Suppressor macrophage treated with lipopolysaccharide for 1 hour (primary cell): ENCODE data around the gene HOXA3.
A peak's percentile ranks its signal among the peaks of the same experiment; 100 is the strongest.

Source experiments
- DNase-seq, 3 donors: peaks; one replicate each; pipeline ENCODE4 v3.0.0-alpha.2; 2020 to 2022

The HOXA3 gene

DNA sequence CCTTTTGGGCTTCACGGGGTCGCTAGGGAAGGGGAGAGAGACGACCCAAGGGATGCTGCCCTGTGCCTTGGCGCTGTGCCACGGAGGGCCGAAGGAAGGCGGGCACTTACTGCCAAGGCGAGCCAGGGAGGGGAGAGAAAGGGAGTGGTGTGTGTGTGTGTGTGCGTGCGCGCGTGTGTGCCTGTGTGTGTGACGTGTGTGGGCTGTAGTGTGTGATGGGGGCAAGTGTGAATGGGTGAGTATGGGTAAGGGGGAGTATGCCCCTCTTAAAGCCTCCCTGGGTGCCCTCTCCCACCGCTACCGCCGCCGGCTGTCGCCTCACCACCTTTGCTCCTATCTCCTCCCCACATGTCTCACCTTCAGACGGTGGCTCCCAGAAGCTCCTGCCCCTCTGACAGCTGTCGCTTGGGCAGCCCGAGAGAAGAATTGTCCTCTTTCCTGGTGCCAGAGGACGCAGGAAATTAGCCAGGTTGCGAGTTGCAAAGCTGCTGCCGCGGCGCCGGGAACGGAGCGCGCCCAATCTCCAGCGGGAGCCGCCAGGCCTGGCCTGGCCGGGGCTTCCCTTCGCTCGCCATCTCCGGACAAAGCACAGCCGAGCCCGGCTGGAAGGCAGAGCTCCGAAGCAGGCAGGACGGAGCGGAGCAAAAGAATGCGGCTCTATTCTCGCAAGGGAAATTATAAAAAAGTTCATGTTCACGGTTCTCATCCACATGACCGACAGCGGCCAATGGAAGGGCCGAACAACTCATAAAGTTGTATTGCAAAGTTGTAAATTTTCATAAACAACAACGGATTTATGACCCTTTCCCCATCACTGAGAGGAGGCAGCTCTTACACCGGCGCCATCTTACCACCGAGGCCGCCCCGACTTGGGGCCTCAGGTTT, at the start of gene HOXA3:
HOXA3 (minus strand) TSS at position 653 of the 885 bp plus-strand sequence. CDS start 41,943 bp downstream, outside the sequence.
- DNase-seq: peak in 1 of 3 donors; percentile 57

DNA sequence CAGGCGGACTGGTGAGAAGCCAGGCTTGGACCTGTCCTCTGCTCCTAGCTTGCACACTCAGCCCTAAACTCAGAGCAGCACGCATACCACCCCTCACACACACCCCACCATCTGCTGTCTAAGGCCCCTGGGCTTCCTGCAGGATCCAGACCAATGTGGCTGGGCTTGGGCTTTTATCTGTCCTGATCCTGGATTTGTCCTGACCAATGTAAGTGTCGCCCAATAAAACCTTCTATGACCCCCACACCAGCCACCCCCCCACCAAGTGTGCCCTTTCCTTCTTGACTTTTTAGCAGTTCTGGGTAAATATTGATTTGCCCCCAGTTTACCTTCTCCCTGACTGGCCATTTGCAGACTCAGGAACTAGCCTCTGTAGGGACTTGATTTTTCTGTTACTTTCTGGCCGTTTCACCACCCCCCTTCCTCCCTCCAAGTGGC, 49.2 kb upstream of the HOXA3 start:
- DNase-seq: no peak

DNA sequence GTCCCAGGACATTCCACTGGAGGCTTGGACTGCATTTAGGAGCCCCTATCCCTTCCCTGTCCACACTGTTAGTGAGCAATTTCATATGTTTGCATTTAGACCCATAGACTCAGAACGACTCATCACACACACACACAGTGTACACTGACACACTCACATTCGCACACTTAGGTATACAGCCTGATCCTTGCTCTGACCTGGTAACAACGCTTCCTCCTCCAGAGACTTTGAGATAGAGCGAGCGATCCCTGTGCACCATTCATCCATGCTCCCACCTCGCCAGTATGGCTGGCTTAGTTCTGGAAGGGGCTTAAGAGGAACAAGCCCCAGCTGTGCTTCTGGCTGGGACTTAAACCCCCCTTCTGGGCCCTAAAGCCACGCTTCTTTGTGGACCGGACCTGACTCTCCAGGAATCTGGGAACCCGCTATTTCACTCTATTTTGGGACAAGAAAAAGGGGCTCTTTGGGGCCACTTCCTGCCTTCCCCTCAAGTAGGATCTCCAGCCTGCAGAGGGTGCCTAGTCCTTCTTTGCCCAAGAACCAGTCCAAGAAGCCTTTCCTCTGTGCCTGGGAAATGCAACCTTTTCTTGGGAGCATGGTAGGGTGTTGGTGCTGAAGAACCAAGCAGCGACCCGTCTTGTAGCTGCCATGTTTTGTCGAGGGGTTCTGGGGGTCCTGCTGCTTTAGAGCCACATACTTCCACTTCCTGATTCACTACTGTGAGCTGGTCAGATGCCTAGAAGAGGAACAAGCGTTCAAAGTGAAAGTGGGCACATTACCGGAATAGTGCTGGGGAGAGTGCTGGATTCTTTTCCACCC, 48.6 kb upstream of the HOXA3 start:
- DNase-seq: peak; percentile 70 to 79 (median 74)

DNA sequence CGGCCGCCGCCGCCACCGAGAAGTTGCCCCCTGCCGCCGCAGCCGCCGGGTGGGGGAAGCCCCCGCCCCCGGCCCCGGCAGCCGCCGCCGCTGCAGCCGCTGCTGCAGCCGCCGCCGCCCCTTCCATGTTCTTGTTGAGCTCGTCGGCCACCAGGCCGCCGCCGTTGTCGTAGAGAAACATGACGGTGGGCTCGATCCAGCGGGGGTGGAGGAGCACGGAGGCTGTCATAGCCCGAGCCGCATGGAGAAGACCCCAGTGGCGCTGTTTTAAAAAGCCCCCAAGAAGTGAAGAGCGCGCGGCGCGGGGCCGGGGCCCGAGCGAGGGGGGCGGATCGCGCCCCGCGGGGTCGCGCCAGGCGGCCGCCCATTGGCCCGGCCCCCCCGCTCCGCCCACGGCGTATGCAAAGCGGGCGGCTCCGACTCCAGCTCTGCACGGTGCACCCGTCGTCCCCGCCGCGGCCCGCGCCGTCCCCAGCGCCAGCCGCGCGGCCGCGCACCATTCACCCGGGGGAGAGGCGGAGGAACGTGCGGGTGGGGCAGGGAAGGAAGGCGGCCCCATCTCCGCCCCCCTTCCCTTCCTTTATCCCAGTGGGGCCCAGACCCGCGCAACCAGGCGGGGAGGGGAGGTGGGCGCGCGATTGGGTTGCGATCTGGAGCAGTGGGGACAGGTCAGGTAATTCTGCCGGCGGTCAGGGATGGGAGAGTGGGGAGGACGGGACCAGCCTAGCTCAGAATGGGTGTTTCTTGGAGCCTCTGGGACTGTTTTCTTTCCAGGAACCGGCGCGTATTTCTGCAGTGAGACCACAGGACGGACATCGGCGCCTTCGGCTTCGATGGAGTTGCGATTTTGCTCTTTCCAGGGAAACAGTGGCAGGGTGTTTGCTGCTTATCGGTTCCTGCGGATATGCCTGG, 47.7 kb upstream of the HOXA3 start, which contains the start of gene HOXA13:
HOXA13 (minus strand) TSS at position 243 of the 912 bp plus-strand sequence; CDS start at position 229, 14 bp downstream.
- DNase-seq: peak in 1 of 3 donors; percentile 56

DNA sequence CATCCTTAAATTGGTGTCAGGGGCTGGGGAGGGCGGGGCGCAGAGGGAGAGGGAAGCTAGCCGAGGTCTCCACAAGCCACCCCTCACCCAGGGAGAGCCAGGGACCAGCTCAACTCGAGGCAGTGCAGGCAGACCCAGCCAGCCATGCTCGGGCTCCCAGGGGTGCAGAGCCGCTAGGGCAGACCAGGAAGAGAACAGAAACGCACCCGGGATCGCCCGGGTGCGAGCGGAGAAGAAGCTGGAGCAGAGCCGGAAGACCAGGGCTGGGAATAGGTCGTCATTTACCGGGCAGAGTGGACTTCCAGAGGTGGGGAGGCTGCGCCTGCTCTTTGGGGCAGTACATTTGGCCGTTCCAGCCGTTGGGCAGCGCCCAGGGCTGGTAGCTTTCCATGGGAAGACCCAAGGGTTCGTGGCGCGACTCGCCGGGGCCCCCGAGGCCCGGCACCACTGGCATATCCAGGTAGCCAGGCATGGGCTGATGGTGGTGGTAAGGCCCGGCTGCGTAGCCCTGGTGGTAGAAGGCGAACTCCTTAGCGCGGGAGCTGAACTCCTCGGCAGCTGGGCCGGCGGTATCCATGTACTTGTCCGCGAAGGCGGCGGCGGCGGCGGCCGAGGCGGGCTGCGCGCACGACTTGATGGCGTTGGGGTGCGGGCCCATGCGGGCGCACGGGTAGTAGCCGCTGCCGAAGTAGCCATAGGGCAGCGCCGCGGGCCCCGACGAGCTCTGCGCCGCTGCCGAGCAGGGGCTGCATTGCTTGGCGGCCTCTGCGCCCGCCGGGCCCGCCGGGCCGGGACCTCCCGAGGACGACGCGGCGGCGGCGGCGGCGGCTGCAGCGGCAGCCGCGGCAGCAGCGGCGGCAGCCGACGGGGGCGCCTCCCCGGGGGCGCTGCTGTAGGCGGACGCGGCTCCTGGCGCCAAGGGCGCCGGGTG, 46.8 kb upstream of the HOXA3 start:
- peak in 1 of 3 donors; percentile 51 for DNase-seq

DNA sequence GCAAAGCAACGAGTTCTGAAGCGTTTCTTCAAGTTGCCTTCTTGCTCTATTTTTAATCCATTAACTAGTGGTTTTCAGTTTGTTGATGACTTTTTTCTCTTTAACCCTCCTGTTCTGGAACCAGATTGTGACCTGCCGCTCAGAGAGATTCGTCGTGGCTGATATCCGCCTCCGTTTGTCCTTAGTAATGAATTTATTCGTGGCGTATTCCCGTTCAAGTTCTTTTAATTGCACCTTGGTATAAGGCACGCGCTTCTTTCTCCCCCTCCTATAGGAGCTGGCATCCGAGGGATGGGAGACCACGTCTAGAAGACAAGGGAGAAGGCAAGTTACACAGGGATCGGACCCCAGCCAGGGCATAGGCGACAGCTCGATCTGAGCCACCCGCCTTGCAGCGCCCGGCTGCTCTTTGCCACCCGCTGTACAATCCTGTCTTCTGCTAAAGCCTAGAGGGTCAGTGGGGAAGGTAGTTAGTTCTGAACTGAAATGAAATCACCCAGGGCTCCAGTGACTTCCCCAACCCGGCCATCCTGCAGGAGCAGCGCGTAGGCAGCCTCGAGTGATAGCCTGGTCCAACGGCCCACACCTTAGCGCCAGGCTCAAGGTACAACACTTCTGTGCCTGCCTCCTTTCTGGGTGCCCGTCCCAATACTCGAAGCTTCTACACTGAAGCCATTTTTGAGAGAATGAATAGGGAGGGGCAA, 45.9 kb upstream of the HOXA3 start:
- peak in 1 of 3 donors; percentile 37 for DNase-seq

DNA sequence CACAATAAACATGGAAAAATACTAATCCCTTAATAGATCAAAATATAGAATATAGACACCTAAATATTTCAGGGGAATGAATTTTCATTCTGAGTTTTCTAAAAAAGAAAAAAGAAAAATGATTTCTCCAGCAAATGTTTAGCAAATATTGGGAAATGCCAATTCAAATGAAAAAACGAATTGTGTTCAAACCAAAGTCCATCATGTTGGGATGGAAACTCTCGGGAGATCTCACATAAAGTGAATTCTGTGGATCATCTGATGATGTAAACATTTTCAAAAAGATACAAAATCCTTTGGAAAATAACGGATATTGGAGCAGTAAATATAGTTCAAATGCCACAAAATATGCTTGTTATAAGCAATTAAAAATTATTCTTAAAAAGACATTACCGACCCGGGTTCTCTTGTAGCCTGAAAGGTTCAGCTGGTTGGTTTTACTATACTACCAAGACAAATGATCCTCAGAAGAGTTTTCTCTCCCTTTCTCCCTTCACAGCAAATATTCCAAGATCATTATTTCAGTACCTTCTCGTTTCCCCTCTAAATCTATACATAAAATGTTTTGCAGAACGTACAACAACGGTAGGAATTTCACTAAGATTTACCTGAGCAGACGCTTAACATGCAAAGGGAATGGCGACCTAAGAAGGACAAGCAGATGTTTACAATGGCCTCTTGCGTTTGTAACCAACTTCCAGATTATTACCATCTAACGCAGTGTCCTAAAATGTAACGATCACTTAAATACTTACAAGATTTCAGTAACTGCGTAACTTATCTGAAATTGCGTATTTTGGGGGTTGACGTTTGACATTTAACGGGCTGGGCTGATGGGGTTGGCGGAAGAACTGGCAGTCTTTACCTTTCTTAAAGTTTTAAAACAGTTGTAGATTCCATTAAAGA, 45.0 kb upstream of the HOXA3 start:
- no peak for DNase-seq

DNA sequence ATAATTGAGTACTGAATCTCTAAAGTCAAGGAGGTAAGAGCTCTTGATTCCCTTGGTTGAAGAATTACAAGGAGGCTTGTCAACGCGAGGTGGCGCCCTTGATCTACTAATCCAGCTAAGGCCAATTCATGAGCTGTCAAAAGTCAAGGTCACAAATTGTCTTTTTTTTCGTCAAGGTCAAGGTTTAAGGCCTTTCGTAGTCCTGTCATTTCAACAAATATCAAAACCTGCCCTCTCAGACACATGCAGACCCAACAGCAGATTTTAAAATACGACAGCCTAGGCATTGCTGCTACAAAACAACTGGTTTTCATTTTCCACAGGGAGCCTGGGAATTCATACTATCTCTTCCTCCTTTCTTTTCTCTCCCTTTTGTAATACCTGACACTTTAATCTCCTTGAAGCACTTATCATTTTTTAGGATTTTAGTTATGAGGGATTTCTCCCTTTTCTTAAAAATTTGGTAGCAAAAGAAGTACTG, 43.9 kb upstream of the HOXA3 start:
- peak; percentile 83 to 90 (median 89) for DNase-seq

DNA sequence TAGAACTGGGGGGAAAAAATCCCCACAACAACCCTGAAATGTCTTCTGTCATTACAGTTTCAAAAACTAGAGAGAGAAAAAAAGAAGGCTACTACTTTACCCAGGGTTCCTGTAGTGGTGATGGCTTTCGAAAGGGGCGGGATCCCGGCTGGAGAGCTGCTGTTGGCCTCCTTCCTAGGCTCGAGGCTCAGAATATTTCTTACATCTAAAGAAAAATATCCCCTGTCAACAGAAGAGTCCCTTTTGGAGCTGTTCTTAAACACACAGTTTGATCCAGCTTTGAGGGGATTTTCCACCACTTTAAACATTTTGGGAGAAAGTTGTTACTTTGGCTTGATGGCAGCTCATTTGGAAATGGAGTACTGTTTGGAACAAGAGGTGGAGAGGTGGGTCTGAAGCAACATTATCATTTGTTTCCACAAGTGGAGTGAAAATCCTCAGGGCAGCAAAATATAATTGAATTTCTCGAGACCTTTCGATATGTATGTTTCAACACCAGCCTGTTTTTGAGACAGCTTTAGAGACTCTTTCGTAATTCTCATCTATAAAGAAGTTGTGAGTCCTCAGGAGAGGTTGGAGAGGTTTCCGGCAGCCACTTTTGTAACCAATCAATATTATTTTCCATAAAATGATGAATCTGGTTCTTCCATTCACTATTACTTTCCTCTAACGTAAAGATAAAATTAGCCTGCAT, 42.5 kb upstream of the HOXA3 start:
- DNase-seq: no peak

DNA sequence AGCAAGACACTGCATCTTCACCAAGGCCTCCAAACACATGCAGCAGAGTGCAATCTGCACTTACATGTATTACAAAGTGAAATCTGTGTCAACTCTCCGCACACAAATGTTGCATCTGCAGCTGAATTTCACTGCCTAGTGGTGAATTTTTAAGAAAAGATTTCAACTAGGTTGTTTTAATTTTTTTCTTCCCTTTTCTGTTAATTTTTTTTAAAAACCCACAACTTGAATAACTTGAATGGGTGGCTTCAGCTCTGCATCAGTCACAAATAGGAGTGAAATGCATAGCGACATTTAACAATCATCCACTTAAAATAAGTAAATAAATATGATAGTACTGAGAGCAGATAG, 41.6 kb upstream of the HOXA3 start:
- no peak for DNase-seq

DNA sequence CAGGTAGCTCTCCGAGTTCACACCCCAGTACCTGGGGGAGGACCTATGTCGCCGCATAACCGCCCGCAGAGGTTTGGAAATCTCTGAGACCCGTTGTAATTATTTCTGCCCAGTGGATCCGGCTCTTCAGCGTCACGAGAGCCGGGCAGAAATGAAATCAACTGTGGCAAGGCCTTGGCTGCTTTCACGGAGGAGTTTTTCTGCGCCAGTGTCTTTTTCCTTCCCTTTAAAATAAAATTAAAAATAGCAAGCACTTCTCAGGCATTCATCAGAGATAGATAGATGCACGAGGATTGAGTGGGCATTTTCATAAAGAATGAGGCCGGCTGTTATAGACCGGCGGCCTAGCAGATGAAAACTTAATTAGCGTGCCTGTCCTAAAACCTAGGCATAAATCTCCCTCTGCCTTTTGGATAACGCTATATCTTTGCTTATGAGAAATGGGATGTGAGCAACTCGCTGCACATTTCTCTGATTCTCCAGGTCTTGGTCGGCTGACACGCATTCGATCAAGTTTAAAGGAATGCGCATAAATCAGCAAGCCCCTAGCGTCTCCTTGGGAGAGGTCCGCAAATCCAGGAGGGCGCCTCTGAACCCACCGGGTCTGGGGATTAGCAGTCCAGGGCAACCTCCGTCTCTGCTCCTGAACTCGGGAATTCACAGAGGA, 41.1 kb upstream of the HOXA3 start:
- no peak for DNase-seq

DNA sequence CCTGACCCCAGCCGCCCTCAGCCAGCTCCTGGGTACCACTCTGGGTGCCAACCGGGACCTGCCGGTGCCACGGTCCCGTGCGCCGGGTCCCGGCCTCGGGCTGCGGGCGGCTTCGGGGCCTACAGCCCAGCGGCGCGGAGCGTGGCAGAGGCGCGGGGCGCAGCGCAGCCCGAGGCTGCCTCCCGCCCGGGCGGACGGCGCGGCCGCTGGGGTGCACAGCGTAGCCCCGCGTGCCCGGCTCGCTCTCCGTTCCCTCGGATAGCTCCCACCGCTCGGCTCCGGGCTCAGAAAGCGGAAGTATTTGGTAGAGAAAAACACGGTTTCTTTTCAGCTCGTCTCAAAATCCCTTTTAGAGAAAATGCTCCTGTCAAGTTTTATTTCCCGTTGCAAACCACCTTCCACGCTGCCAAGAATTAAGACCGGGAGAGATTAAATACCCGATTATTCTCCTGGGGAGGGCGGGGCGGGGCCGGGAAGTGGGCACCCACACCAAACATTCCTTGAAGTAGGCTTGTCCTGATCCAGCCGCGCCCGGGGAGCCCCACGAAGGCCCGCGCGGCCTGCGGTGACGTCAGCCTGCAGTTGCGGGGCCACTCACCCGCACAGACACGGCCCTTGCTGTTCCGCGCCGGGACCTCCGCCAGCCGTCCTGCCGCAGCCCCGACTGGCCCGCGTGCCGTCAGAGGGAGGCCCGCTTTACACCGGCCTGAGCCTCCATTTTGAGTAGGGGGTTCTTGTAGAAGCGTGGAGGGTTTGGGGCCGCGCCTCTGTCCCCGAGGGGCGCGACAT, 40.4 kb upstream of the HOXA3 start:
- peak; percentile 73 to 85 (median 77) for DNase-seq

DNA sequence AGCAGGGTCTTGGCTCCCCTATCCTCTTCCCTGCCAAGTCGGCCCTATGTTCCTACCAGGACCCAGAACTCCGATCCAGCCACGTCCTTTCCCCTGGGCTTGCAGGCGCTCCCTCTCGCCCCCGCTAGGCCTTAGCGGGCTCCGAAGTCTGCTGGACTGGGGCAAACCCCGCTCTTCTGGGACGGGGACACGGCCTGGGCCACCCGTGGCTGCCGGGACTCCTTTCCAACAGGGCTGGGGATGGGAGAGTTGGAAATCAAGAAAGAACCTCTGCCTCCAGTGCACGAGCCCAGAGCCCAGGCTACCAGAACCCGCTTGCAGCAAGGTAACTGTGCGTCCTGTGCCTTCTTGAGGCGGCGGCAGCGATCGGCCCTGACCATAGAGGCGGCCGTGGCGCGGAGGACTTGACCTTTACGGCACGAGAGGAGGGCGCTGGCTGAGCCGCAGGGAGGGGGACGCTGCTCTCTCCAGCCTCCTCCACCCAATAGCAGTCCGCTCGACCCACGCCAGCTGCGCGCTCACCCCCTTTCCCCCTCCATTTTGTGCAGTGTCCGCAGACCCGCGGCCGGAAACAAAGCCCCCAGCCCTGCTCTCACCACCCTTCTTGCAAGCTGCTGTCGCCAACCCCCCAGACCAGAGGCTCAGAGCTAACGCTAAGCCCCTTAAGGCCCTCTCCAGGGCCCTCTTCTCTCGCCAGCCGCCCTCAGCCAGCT, 39.6 kb upstream of the HOXA3 start:
- peak in 1 of 3 donors; percentile 27 for DNase-seq

DNA sequence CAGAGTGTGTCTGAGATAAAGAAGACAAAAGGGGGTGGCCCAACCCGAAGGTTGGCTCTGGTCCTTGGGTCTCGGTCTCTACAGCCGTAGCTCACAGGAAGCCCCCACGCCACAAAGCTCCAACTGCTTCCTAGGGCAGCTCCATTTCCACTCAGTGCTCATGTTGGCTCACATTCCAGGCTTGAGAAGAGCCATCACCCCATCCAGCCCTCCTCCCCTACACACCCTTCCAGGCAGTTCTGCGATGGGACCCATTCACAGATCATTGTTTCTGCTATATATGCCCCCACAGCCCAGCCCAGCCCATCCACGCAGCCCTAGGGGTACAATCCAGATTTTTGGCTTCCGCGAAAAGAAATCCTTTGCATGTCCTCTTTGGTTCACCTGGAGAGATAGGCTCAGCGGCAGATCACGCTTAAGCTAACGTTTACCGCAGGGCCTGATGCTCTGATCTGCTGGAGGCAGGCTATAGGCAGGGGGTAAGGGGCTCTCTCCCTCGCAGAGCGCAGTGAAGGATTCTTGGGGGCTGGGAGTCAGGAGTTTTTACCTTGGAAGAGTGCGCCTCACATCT, 38.9 kb upstream of the HOXA3 start:
- no peak for DNase-seq

DNA sequence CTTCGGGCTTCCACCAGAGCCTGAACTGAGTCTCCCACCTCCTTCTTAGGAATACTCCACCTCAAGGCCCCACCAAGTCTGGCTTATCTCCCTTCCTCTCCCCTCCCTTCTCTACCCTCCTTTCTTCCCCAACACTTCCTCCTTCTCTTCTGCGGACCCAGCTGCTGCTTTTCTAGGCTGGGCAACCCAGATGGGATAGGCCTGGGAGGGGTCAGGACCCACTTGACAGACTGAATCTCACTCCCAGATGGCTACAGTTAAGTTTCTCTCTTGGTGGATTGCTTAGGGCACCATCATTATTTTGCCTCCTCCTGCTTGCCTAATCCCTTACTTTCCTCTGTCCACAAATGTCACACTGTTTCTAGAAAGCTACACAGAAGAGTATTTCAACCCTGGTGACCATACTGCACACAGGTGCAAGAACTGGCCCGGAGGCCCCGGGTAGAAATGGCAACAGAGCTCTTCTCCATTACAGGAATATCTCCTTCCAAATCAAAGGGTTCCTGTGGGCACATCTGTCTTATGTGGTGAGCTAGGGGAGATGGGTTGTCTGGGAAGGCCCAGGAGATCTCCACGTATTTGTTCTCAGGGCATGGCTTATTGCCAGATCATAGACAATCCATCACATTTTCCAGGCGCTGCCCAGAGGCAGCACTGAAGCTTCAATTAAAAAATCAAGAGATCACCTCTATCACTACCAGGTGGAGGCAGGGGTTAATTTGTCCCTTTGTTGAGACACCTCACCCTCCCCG, 37.8 kb upstream of the HOXA3 start:
- no peak for DNase-seq
